Stimulated activated memory B cell treated with anti-CD40 and anti-IgM and Interleukin-4, amounts not matched to agents 10 μg/mL and 1 μg/mL and 100 μg/mL, for 72 hours (primary cell): Measurements from ENCODE around the gene IGSF9.
A peak's percentile ranks its signal among the peaks of the same experiment; 100 is the strongest.

Source experiments
- ATAC-seq: fragments of 150-1000 bp; cut with Tn5 transposase; 2 replicates; pipeline ENCODE4 v1.10.0; 2021
- H3K27ac Mint-ChIP-seq: one replicate; pipeline ENCODE4 v1.8.0; 2022; ENCODE audit warnings: mild to moderate bottlenecking, mixed read lengths
- H3K27me3 Mint-ChIP-seq: one replicate; pipeline ENCODE4 v1.8.0; 2022; ENCODE audit warnings: mixed read lengths
- H3K36me3 Mint-ChIP-seq: one replicate; pipeline ENCODE4 v1.8.0; 2022; ENCODE audit warnings: mixed read lengths
- H3K4me1 Mint-ChIP-seq: one replicate; pipeline ENCODE4 v1.8.0; 2022; ENCODE audit warnings: mixed read lengths
- H3K4me3 Mint-ChIP-seq: one replicate; pipeline ENCODE4 v1.8.0; 2022; ENCODE audit warnings: mild to moderate bottlenecking, moderate library complexity, mixed read lengths
- H3K9me3 Mint-ChIP-seq: one replicate; pipeline ENCODE4 v1.8.0; 2022; ENCODE audit warnings: mixed read lengths

The IGSF9 gene

DNA sequence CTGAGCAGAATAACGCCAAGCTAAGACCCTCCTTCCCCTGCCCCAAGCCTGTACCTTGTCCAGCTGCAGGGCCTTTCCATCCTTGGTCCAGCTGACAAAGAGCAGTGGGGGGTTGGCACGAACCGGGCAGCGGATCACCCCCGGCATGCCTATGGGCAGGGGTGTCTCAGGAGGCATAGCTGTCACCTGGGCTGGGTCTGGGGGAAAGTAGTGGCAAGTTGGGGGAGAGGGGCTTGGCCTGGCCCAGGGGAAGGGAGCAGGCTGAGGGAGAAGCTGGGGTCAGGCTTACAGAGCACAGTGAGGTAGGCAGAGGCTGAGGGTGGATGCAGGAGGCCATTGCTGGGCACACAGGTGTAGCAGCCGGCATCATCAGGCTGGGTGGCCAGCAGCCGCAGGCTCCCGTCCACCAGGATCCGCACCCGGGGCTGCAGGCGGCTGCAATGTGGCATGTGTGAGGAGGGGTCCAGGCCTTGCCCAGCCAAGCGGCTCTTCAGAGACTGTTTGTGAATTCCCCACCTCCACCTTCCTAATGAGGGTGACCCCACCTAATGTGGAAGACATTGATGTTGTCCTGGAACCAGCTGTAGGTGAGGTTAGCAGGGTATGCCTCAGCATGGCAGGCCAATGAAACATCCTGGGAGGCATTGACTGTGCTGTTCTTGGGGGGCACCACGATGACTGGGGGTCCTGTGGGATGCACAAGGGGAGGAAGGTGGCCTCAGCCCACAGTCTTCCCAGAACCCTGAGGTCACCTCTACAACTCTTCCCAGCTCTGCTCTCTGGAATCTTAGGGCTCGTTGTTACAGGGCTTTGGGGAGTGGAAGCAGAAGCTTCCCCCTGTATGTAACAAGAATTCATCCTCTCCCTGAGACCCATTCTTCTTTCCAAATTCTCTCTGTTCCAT is 11.0 kb downstream of the IGSF9 start:
- H3K27me3 Mint-ChIP-seq: peaks cover 2% of the 10 kb centered on the region
- no peaks in the 10 kb centered on the region for H3K36me3 Mint-ChIP-seq
- H3K4me1 Mint-ChIP-seq: peaks cover 64% of the 10 kb centered on the region
- H3K27ac Mint-ChIP-seq: no peak overlapping the region
- no peak for ATAC-seq
- H3K4me3 Mint-ChIP-seq: no peak overlapping the region
- H3K9me3 Mint-ChIP-seq: no peaks in the 10 kb centered on the region

DNA sequence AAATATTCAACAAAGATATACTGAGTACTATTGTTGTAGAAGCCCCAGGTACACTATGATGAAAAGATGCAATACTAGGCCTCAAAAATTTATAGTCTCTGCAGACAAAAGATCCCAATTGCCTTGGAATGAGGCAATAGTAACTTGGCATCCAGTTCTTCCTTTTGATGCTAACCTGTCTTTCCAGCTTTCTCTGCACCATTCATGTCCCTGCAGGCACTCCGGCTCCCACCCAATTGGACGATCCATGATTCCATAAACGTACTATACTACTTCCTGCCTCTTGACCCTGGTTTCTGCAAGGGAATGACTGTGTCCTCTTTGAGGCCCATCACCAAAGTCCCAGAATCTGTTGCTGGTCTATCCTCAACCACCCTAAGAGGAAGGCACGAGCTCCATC is 12.1 kb downstream of the IGSF9 start:
- Mint-ChIP-seq H3K4me3 (no peak overlapping the region), H3K27ac (no peak overlapping the region), H3K9me3 (no peaks in the 10 kb centered on the region), H3K4me1 (peaks cover 55% of the 10 kb centered on the region), H3K27me3 (peaks cover 9% of the 10 kb centered on the region), H3K36me3 (no peaks in the 10 kb centered on the region)
- no peak for ATAC-seq

DNA sequence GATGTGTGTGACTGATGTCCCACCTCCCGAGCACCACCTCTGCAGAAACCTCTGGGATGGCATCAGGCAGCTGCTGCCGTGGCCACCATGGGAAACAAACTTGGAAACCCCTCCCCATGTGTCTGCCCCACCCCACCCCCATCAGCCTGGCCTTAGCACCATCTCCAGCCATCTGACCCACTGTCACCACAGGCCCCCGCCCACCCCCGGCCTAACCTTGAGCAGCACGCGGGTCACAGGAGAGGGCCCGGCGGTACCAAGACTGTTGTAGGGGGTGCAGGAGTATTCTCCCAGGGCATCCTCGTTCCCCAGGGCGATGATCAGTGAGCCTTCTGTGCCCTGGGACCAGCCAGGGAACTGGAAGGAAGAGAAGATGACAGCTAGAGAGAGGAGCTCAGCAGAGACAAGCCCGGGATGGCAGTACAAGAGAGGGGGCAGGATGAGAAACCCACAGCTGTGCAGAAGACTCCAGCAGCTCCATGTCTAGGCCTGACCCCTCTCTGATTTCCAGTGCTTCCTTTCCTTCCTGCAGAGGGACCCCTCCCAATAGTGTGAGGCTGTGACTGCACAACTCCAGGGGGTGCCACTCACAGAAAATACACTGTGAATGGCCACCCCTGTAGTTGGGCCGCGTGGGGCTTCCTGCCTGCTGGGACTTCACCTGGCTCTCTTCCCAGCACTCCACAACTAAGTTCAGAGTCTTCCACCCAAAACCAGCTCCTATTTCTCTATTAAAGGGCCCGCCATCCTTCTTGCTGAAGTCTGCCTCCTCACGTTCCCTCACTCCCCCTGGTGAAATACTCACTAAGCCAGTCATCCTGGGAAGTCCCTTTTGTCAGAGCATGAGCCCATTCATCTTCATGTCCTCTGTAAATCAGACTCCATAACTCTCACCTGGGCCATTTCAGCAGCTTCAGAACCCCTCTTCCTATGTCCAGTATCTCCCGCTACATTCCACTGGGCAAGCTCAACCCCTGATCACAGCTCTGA is 12.8 kb downstream of the IGSF9 start:
- Mint-ChIP-seq H3K4me1 (peaks cover 47% of the 10 kb centered on the region), H3K36me3 (no peaks in the 10 kb centered on the region), H3K4me3 (no peak overlapping the region), H3K27ac (no peak overlapping the region), H3K9me3 (no peaks in the 10 kb centered on the region), H3K27me3 (peaks cover 9% of the 10 kb centered on the region)
- ATAC-seq: no peak

DNA sequence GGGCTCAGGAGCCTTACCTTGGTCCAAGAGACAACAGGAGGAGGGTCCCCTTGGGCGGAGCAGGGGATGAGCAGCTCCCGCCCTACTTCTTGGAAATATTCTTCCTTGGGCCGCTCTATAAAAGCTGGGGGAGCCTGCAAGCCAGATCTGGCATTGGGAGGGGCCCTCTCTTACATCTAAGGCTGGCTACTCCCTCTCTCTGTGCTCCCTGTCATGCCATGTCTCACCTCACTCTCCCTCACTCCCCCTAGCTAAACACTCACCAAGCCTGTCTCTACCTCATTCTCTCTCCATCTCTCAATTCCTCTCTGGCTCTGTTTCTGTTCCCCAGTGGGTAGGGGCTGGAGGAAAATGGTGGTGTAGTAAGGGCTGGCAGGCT is 13.6 kb downstream of the IGSF9 start:
- H3K27me3 Mint-ChIP-seq: peaks cover 9% of the 10 kb centered on the region
- H3K4me1 Mint-ChIP-seq: peaks cover 44% of the 10 kb centered on the region
- H3K9me3 Mint-ChIP-seq: no peaks in the 10 kb centered on the region
- H3K36me3 Mint-ChIP-seq: no peaks in the 10 kb centered on the region
- no peak for ATAC-seq
- H3K27ac Mint-ChIP-seq: no peak overlapping the region
- H3K4me3 Mint-ChIP-seq: no peak overlapping the region

DNA sequence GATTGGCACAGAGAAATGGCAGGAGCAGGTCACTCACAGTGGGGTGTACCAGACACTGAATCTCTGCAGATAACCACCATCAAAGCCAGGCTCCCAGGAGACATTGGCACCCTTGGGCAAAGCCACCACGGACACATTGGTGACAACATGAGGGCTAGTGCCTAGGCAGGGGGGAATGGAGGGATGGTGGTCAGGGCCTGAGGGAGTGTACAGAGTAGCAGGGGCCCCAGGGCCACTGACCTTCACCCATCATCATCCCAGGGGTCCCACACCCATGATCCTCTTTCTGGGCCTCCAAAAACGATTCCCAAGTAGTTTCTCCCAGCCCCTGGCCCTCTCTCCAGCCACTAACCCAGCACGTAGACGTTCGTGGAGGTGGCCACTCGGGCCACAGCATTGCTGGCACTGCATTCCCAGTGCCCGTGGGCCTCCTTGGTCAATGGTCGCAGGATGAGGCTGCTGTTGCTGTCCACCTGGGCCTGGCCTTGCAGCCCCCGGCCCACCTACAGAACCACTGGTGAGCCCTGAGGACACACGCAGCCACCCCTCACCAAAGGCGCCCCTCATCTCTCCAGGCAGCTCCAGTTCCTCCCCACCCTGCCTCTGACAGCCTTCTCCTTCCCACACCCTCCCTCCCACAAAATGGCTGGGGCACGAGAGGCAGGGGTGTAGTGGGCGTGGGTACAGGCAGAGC is 14.2 kb downstream of the IGSF9 start:
- Mint-ChIP-seq H3K4me1 (peaks cover 44% of the 10 kb centered on the region), H3K36me3 (no peaks in the 10 kb centered on the region), H3K27me3 (peaks cover 9% of the 10 kb centered on the region), H3K9me3 (no peaks in the 10 kb centered on the region), H3K4me3 (no peak overlapping the region), H3K27ac (no peak overlapping the region)
- no peak for ATAC-seq

DNA sequence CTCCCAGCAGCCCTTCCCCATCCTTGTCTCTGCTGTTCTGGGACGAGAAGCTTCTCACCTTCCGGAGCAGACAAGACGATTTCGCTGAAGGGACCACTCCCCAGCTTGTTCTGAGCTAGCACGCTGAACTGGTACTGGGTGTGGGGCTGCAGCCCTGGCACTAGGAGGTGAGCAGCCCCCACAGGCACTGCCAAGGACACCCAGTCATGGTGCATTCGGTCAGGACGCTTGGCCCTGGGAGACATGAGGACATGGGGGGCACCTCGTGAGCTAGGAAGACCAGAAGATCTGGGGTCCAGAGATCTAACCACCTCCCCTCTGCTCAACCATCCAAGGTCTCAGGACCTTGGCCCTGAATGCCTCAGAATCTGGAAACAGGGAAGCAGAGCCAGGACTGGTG is 14.8 kb downstream of the IGSF9 start:
- Mint-ChIP-seq H3K27me3 (peaks cover 9% of the 10 kb centered on the region), H3K9me3 (no peaks in the 10 kb centered on the region), H3K36me3 (no peaks in the 10 kb centered on the region), H3K4me1 (peaks cover 44% of the 10 kb centered on the region), H3K4me3 (no peak overlapping the region), H3K27ac (no peak overlapping the region)
- no peak for ATAC-seq

DNA sequence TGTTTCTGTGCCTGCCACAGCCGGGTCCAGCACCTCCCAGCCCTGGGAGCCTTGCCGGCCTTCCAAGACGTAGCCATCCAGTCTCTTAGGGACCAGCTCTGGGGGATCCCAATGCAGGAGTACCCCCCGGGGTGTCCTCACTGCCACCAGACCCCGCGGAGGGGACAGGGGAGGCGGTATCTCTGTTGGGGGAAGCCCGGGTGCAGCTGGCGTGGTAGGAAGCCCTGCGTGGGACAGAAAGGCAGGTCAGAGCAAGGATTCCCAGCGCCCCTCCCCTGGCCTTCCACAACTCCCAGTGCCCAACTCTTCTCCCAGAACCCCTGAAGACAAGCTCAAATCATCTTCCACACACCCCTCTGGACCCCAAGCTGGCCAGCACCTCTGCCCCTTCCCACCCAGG is 15.2 kb downstream of the IGSF9 start:
- ATAC-seq: no peak
- H3K27me3 Mint-ChIP-seq: peaks cover 9% of the 10 kb centered on the region
- no peaks in the 10 kb centered on the region for H3K36me3 Mint-ChIP-seq
- no peaks in the 10 kb centered on the region for H3K9me3 Mint-ChIP-seq
- H3K4me3 Mint-ChIP-seq: no peak overlapping the region
- H3K27ac Mint-ChIP-seq: no peak overlapping the region
- peaks cover 41% of the 10 kb centered on the region for H3K4me1 Mint-ChIP-seq

DNA sequence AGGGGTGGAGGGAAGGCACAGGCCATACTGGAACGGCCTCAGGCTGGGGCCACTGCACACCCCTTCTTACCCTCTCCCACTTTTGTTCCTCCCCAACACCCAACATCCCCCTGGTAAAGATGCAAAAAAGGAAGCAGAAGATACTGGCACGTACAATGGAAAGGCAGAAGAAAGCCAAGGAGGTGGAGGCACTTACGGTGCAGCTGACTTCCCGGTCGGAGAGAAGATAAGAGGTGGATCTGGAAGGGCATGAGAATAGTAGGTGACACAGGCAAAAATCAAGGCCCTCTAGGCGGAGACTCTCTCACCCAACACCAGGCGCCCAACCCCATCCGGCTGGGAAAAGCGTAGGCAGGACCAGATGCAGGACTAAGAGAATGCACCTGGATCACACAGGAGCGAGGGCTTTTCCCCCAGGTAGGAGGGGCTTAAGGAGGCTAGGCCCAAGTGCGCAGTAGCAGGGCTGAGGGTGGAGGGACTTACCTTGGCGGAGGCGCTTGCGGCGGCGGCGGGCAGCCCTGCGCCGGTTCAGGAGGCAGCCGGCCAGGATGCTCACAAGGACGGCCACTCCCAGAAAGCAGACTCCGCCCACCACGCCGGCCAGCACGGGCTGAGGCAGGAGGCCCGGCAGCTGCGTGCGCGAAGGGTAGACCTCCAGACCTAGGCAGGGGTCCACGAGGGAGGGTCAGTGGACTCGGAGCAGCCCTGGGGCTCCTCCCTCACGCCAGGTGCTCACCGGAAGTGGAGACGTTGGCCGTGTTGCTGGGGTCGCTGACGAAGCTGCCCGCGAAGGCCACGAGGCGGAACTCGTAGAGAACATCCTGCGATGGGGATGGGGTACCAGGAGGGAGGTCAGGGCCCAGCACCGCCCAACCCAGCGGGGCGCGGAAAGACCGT is 16.0 kb downstream of the IGSF9 start:
- peaks cover 39% of the 10 kb centered on the region for H3K4me1 Mint-ChIP-seq
- no peaks in the 10 kb centered on the region for H3K9me3 Mint-ChIP-seq
- H3K36me3 Mint-ChIP-seq: no peaks in the 10 kb centered on the region
- ATAC-seq: no peak
- H3K27me3 Mint-ChIP-seq: peaks cover 9% of the 10 kb centered on the region
- no peak overlapping the region for H3K27ac Mint-ChIP-seq
- no peak overlapping the region for H3K4me3 Mint-ChIP-seq

DNA sequence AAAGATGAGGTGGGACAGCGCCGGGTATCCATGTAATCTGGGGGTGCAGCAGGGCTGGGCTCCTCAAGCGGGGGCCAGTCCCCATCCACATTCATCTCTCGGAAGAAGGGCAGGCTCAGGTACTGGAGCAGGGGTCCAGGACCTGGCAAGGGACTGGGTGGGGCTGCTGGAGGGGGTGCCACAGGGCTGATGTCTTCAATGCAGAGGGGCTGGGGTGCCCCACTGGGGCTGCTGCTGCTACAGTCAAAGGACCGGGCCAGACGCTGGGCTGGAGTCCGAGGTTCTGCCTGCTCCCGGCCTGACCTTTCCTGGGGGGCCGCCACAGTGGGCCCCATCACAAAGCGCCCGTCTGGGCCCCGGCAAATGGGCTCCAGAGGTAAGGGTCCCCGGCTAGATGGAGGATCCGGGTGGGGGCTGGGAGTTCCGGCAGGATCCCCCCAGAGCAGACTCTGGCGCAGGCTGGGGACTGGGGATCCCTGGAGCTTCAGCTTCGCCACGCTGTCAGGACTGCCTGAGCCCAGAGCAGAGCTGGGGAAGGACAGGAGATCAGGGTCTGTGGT is 16.8 kb downstream of the IGSF9 start:
- ATAC-seq: no peak
- Mint-ChIP-seq H3K36me3 (peaks cover 7% of the 10 kb centered on the region), H3K27me3 (peaks cover 9% of the 10 kb centered on the region), H3K9me3 (no peaks in the 10 kb centered on the region), H3K4me3 (no peak overlapping the region), H3K4me1 (peaks cover 38% of the 10 kb centered on the region), H3K27ac (no peak overlapping the region)

DNA sequence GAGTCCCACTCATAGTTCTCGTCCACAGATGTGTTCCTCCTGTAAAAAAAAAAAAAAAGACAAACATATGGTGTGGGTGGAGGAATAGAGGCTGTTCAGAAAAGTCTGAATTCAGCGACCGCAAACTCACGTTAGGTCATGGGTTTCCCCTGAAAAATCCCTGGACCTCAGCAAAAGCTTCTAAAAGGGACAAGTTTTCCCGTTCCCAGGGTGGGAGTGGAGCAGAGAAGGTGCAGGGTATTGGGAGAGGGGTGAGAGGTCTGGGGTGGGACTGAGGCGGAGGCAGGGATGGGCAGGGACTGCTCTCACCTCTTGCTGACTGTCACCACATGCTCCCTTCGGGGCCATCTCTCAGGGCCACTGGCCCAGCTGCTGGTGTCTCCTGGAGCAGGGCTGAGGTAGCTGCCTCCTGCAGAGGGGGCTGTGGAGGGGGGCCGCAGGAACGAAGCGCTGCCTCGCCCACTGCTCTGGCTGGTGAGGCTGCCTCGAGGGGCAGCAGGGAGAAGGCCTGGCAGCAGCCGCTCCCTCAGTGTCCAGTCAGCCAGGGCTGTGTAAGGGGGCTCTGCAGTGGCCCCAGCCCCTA is 17.5 kb downstream of the IGSF9 start:
- Mint-ChIP-seq H3K27ac (no peak overlapping the region), H3K9me3 (no peaks in the 10 kb centered on the region), H3K4me1 (peaks cover 38% of the 10 kb centered on the region), H3K4me3 (no peak overlapping the region), H3K36me3 (peaks cover 13% of the 10 kb centered on the region), H3K27me3 (peaks cover 9% of the 10 kb centered on the region)
- ATAC-seq: no peak

DNA sequence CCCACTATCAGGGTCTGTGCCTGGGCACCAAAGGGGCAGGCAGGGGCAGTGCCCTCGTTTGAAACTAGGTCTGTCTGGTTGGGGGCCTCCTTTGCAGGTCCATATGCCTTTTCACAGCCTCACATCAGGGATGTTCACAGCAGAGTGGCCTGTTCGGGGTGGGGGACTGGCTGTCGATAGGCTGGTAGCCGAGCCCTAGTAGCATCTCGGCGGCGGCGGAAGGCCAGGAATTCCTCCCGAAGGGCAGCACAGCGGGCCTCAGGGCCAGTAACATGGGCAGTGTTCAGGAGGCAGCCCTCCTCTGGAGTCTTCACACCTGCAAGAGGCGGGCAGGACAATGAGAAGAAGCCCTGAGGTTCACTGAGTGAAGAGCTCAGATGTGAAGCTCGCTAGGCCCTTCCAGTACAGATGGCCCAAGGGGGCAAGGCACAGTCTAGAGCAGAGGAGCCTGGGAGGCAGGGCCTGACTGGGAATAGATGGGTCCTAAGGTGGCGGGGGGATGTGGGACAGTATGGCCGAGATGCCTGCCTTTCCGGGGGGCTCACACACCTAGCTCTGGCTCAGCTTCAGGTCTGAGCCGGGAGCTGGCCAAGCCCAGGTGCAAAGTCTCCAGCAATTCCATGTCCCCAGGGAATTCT is 18.1 kb downstream of the IGSF9 start:
- Mint-ChIP-seq H3K27ac (no peak overlapping the region), H3K4me3 (no peak overlapping the region), H3K9me3 (no peaks in the 10 kb centered on the region), H3K4me1 (peaks cover 40% of the 10 kb centered on the region), H3K27me3 (peaks cover 9% of the 10 kb centered on the region), H3K36me3 (peaks cover 17% of the 10 kb centered on the region)
- ATAC-seq: no peak

DNA sequence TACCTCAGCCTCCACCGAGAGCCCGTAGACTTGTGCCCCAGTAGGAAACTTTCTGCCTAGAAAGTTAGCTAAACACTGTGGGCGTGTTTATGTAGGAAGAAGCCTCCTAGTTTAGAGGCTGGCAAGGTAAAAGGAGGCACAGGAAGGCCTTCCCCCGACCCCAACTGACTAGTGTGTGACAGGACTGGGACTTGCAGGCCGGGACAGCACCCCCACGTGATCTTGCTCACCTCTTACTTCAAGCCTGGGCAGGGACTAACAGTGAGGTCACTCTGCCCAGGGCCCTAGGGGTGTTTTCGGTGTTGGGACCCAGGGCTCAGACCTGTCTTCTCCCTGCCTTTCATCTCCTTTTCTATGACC is 19.7 kb downstream of the IGSF9 start:
- Mint-ChIP-seq H3K4me3 (peak overlapping the region; percentile 95), H3K4me1 (peaks cover 52% of the 10 kb centered on the region), H3K36me3 (peaks cover 20% of the 10 kb centered on the region), H3K9me3 (no peaks in the 10 kb centered on the region), H3K27ac (peak overlapping the region; percentile 96), H3K27me3 (peaks cover 9% of the 10 kb centered on the region)
- ATAC-seq: no peak

DNA sequence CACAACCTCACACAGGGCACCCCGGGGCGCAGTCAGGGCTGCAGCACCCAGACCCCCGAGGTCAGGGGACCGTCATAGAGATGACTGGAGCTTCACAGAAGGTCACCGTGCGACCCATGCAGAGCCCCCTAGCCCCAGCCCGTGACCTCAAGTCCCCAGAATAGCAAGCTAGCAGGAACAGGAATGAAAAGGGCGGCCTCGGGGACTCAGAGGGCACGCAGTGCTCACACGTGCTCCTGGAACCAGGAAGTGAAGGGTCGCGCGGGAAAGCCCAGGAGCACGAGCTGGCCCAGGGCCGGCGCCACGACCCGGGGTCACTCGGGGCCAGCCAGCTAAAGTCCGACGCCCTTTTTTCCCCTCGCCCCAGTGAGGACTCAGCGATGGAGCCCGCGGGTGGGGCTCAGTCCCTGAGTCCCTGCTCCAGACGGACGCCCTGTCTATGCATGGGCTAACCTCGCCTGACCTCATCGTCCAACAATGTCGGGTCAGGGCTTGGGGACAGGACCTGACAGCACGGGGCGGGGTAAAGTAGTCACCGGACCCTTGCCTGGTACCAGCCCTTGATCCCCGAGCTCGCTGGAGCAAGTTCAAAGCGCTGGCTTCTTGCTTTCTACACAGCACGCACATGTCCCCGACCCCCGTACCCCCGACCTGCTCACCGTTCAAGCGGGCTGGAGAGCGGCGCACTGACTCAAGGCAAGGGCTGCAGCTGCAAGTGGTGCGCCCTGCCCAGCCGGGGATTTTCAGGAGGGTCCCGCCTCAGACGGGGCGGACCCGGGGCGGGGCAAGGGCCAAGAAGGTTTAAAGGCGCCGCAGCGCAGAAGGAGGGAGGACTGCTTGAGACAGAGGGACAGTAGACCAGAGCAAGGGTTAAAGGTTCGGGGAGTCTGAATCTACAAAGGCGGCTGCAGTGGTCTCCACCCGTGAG is 20.4 kb downstream of the IGSF9 start, which contains the start of gene TAGLN2:
TAGLN2 (minus strand) TSS at position 717 of the 928 bp plus-strand sequence. CDS start 4,998 bp downstream, outside the sequence.
- Mint-ChIP-seq H3K27me3 (peaks cover 9% of the 10 kb centered on the region), H3K27ac (peak within 1 kb of the TSS; percentile 96), H3K4me3 (peak within 1 kb of the TSS; percentile 95), H3K9me3 (no peaks in the 10 kb centered on the region), H3K36me3 (peaks cover 26% of the 10 kb centered on the region), H3K4me1 (peaks cover 58% of the 10 kb centered on the region)
- peak; percentile 79 for ATAC-seq
